ENCODE results near the gene KCND3. TPM values are rescaled to one million over a fixed set of nuclear protein-coding genes. Genes with fewer than 3 reads are reported as not detected.

KCND3 gene
- total RNA-seq (2014; rRNA removed; shearing (Covaris generic)) (0.10 and 1.0 TPM in 2 replicates), polyA plus RNA-seq (2016; fragmentation: Nextera tagmentation; extraction: Ambion mirVana) (0.03 and 0.18 TPM in 2 replicates)
- long read RNA-seq: 0 reads

- Histone ChIP-seq H3F3A (replicated peaks; ENCODE audit: low read depth) (no peaks in the 10 kb centered on the region), H3K36me3 (ENCODE audit: insufficient read depth) (no peaks in the 10 kb centered on the region), H3K27ac (ENCODE audit: low read depth) (no peak within 1 kb of the TSS), H3K4me2 (peak within 1 kb of the TSS; percentile 83), H2AFZ (peak within 1 kb of the TSS; percentile 95), H3K79me2 (replicated peaks; ENCODE audit: insufficient read depth) (no peaks in the 10 kb centered on the region), H3K4me1 (ENCODE audit: insufficient read depth) (peaks cover 10% of the 10 kb centered on the region), H3K27me3 (ENCODE audit: insufficient read depth) (peaks cover 58% of the 10 kb centered on the region), H4K20me1 (replicated peaks; ENCODE audit: insufficient read depth) (no peaks in the 10 kb centered on the region), H3K4me3 (peak within 1 kb of the TSS; percentile 60), H3K9me2 (ENCODE audit: insufficient read depth) (no peaks in the 10 kb centered on the region)
- H3K27ac Mint-ChIP-seq: no peak within 1 kb of the TSS
- no peaks in the 10 kb centered on the region for H3K9me3 Mint-ChIP-seq
- peak; percentile 7 for ATAC-seq
- H3K4me1 Mint-ChIP-seq: peaks cover 16% of the 10 kb centered on the region
- H3K4me3 Mint-ChIP-seq: peak within 1 kb of the TSS; percentile 74
- no peaks in the 10 kb centered on the region for H3K36me3 Mint-ChIP-seq (ENCODE audit: low read depth)
- H3K27me3 Mint-ChIP-seq (ENCODE audit: insufficient read depth, low read depth, poor library complexity): peaks cover 50% of the 10 kb centered on the region
- peak; percentile 42 for DNase-seq (ENCODE audit: low spot score)
- TF ChIP-seq EZH2phosphoT487 (IDR thresholded peaks at IDR 0.05; ENCODE audit: unreplicated experiment) (no peak), ZNF331 (CRISPR knock-in tag; IDR thresholded peaks at IDR 0.05; ENCODE audit: low read depth) (no peak), POLR2AphosphoS5 (IDR thresholded peaks at IDR 0.05; ENCODE audit: low read depth) (no peak), ZNF462 (CRISPR knock-in tag; IDR thresholded peaks at IDR 0.05) (no peak), CTCF (conservative IDR thresholded peaks at IDR 0.05; ENCODE audit: low read depth in 2 of 2) (no peak), JUNB (IDR thresholded peaks at IDR 0.05; ENCODE audit: unreplicated experiment) (no peak), ETS1 (IDR thresholded peaks at IDR 0.05) (no peak), CREB1 (CRISPR knock-in tag; IDR thresholded peaks at IDR 0.05; ENCODE audit: low read depth) (no peak), EZH2 (IDR thresholded peaks at IDR 0.05; ENCODE audit: low read depth, unreplicated experiment) (no peak), NANOG (IDR thresholded peaks at IDR 0.05; ENCODE audit: borderline replicate concordance) (no peak), REST (IDR thresholded peaks at IDR 0.05; ENCODE audit: unreplicated experiment) (no peak), ZNF114 (CRISPR knock-in tag; IDR thresholded peaks at IDR 0.05) (no peak), STAT1 (IDR thresholded peaks at IDR 0.05; ENCODE audit: unreplicated experiment) (no peak)
Observed at GRCh38 chr1:111989531-111990025, at the start of gene KCND3. Gene KCND3 (minus strand): TSS chr1:111989668.
